K562 (cell line): ENCODE data around the gene ADCY5. TPM values are rescaled to one million over a fixed set of nuclear protein-coding genes. Genes with fewer than 3 reads are reported as not detected.

Experiments used
- ATAC-seq: fragments of 200-7000 bp; cut with Tn5 transposase; 3 replicates; pipeline ENCODE4 v1.9.1; 2020; ENCODE audit warnings: moderate library complexity
- BruUV-seq: library from RNA; stranded (reverse); fragments of 400-500 nt; replicated peaks from 2 replicates; lab custom pipeline; 2021; lab: Mats Ljungman, UMichigan
- CTCF ChIA-PET: fragments of 300-600 bp; formaldehyde crosslinking; extraction: SDS; loops from one replicate; lab custom pipeline; 2021; ENCODE audit warnings: low intra/inter-chr PET ratio; lab: Yijun Ruan, JAX
- POLR2A ChIA-PET: fragments of 300-600, 350-650 bp; sonication (Branson Sonifier 250); formaldehyde crosslinking; extraction: SDS; loops from one replicate; lab custom pipeline; 2021; ENCODE audit warnings: antibody characterized with exemption, inconsistent platforms; lab: Yijun Ruan, JAX
- DNase-seq, 4 experiments: peaks; one replicate each; pipeline versions ENCODE4 v3.0.0 to v3.0.0-alpha.2; 2011 to 2018; ENCODE audit warnings: low spot score in 3 of 4, mixed read lengths in 3 of 4; ENCODE audit errors: extremely low read depth in 1 of 4
- FAIRE-seq: peaks from 2 replicates; lab custom pipeline; 2011; peaks lifted over from hg19 to GRCh38; lab: Jason Lieb, UNC
- H2AFZ ChIP-seq: 2 replicates; pipeline ENCODE4 v1.6.0; 2011; ENCODE audit warnings: low read depth, low read length, control low read depth, inconsistent platforms
- H3K27ac ChIP-seq: fragments of 200-600 bp; 3 replicates; pipeline ENCODE4 v1.8.0; 2011; ENCODE audit warnings: low read depth, mild to moderate bottlenecking, control low read depth, inconsistent platforms, low read length, moderate library complexity, mixed read lengths; ENCODE audit errors: extremely low read depth
- H3K27me3 ChIP-seq, 2 experiments: fragments of 300-600 bp in 1 of 2; 2 replicates in 1 of 2; 3 replicates in 1 of 2; pipeline versions ENCODE4 v1.6.0 to v1.8.0; 2011; ENCODE audit warnings: inconsistent platforms in 2 of 2, low read length in 2 of 2, mild to moderate bottlenecking in 1 of 2, mixed read lengths in 1 of 2, moderate library complexity in 1 of 2; ENCODE audit not compliant: control insufficient read depth in 2 of 2, insufficient read depth in 2 of 2
- H3K36me3 ChIP-seq: fragments of 300-600 bp; 3 replicates; pipeline ENCODE4 v1.8.0; 2011; ENCODE audit warnings: mild to moderate bottlenecking, low read length, inconsistent platforms; ENCODE audit not compliant: control insufficient read depth, insufficient read depth
- H3K4me1 ChIP-seq, 2 experiments: fragments of 200-600 bp in 1 of 2; replicated peaks in 1 of 2; 2 replicates in 1 of 2; 3 replicates in 1 of 2; pipeline versions ENCODE4 v1.5.1 to v1.8.0; 2011; ENCODE audit warnings: inconsistent platforms in 2 of 2, low read length in 2 of 2, mild to moderate bottlenecking in 1 of 2, mixed read lengths in 1 of 2, moderate library complexity in 1 of 2; ENCODE audit not compliant: control insufficient read depth in 2 of 2, insufficient read depth in 2 of 2
- H3K4me2 ChIP-seq: 2 replicates; pipeline ENCODE4 v1.6.1; 2011; ENCODE audit warnings: low read length, control low read depth, inconsistent platforms, mixed read lengths; ENCODE audit not compliant: insufficient read depth
- H3K4me3 ChIP-seq: fragments of 200-600 bp; sonication (generic), shearing (Covaris generic); 2 replicates; pipeline ENCODE4 v1.5.1; 2016; ENCODE audit warnings: control low read depth, inconsistent platforms
- H3K79me2 ChIP-seq: fragments of 200-600 bp; 3 replicates; pipeline ENCODE4 v1.8.0; 2011; ENCODE audit warnings: low read length, inconsistent platforms; ENCODE audit not compliant: control insufficient read depth, insufficient read depth
- H3K9ac ChIP-seq, 2 experiments: 2 replicates each; pipeline versions ENCODE4 v1.6.0 to v1.6.1; 2011; ENCODE audit warnings: low read depth in 2 of 2, low read length in 2 of 2, control low read depth in 1 of 2, inconsistent platforms in 1 of 2, mild to moderate bottlenecking in 1 of 2, mixed read lengths in 1 of 2; ENCODE audit not compliant: insufficient read depth in 1 of 2
- H3K9me1 ChIP-seq: one replicate; pipeline ENCODE4 v1.6.0; 2011; ENCODE audit warnings: inconsistent platforms, mild to moderate bottlenecking, low read length, moderate library complexity; ENCODE audit not compliant: control insufficient read depth, insufficient read depth
- H3K9me3 ChIP-seq: replicated peaks from 2 replicates; pipeline ENCODE4 v1.5.1; 2011; ENCODE audit warnings: low read depth, low read length, inconsistent platforms; ENCODE audit not compliant: control insufficient read depth, insufficient read depth
- H4K20me1 ChIP-seq: replicated peaks from 2 replicates; pipeline ENCODE4 v1.6.1; 2011; ENCODE audit warnings: low read length, inconsistent platforms, mixed read lengths; ENCODE audit not compliant: control insufficient read depth, insufficient read depth
- CEBPB ChIP-seq: fragments of 450-650 bp; IDR thresholded peaks from 2 replicates; pipeline ENCODE4 v1.6.1; 2016; ENCODE audit warnings: missing genetic modification characterization, missing compliant biosample characterization
- CHD2 ChIP-seq: IDR thresholded peaks from 2 replicates; pipeline ENCODE4 v1.6.1; 2011; ENCODE audit warnings: low read depth, low read length
- CHD4 ChIP-seq: fragments of 200-600 bp; sonication (generic); IDR thresholded peaks from 3 replicates; pipeline ENCODE4 v1.6.1; 2012; ENCODE audit warnings: low read depth, mild to moderate bottlenecking, mixed read lengths, low read length, inconsistent platforms; ENCODE audit not compliant: insufficient read depth, insufficient replicate concordance, poor library complexity, severe bottlenecking
- CSDE1 ChIP-seq, 2 experiments: fragments of 450-650 bp; IDR thresholded peaks; 2 replicates each; pipeline ENCODE4 v1.6.1; 2016; ENCODE audit warnings: mild to moderate bottlenecking in 1 of 2
- CUX1 ChIP-seq: fragments of 200-800 bp; sonication (Bioruptor generic); IDR thresholded peaks from 2 replicates; pipeline ENCODE4 v1.6.1; 2016; ENCODE audit warnings: missing genetic modification characterization, missing compliant biosample characterization
- HLTF ChIP-seq: fragments of 450-650 bp; IDR thresholded peaks from 2 replicates; pipeline ENCODE4 v1.6.1; 2016
- KLF10 ChIP-seq: fragments of 250-450 bp; sonication (Bioruptor Pico); IDR thresholded peaks from 2 replicates; pipeline ENCODE4 v1.6.1; 2021; ENCODE audit warnings: matching md5 sums
- NUFIP1 ChIP-seq: fragments of 450-650 bp; IDR thresholded peaks from 2 replicates; pipeline ENCODE4 v1.6.1; 2018; ENCODE audit not compliant: partially characterized antibody
- PHF8 ChIP-seq: fragments of 200-600 bp; sonication (generic); IDR thresholded peaks from 2 replicates; pipeline ENCODE4 v1.6.1; 2012; ENCODE audit warnings: mixed run types, mild to moderate bottlenecking, inconsistent platforms, low read length, moderate library complexity, borderline replicate concordance
- POLR3G ChIP-seq: IDR thresholded peaks from 2 replicates; pipeline ENCODE4 v1.6.1; 2011; ENCODE audit not compliant: insufficient read length, insufficient replicate concordance; ENCODE audit errors: extremely low read depth
- SREBF2 ChIP-seq: sonication (generic); formaldehyde crosslinking; IDR thresholded peaks from 2 replicates; pipeline ENCODE4 v1.4.0; 2020; ENCODE audit warnings: mild to moderate bottlenecking, missing genetic modification reagents
- ZNF143 ChIP-seq: sonication (generic); formaldehyde crosslinking; IDR thresholded peaks from 2 replicates; pipeline ENCODE4 v1.9.0; 2022; ENCODE audit warnings: mild to moderate bottlenecking, missing genetic modification reagents
- ZNF324 ChIP-seq: fragments of 250-450 bp; sonication (Bioruptor Pico); IDR thresholded peaks from 2 replicates; pipeline ENCODE4 v1.4.0; 2020; ENCODE audit warnings: mild to moderate bottlenecking
- WGBS: fragments of 100-300 bp; shearing (Covaris generic); methylation state at CpG from one replicate; pipeline ENCODE4 v1.1.6; 2016; ENCODE audit warnings: low coverage, mixed read lengths; ENCODE audit not compliant: insufficient coverage; ENCODE audit errors: missing lambda C conversion rate; 5-methylcytosine and 5-hydroxymethylcytosine counted together
- in situ Hi-C: fragments of 300-500 bp; cut with MboI; formaldehyde crosslinking; loops from 4 replicates; pipeline ENCODE4 v1.15.0; 2018; ENCODE audit warnings: inconsistent platforms, mixed read lengths
- intact Hi-C: fragments of 100-400 bp; cut with micrococcal nuclease; formaldehyde crosslinking; loops from 2 replicates; pipeline ENCODE4 v1.14.2; 2022
- polyA plus RNA-seq, 8 experiments: library from polyadenylated mRNA; depleted of rRNA in 4 of 8; stranded (reverse) in 5 of 8; unstranded in 3 of 8; fragments of >200 nt; fragmentation: Nextera tagmentation in 2 of 8; fragmentation: Illumina TruSeq in 1 of 8; extraction: Ambion mirVana in 2 of 8; extraction: Trizol in 1 of 8; gene quantifications; 2 replicates each; pipeline versions ENCODE4 v1.2.1 to v1.2.3, GENCODE V29; 2011 to 2014; ENCODE audit warnings: inconsistent platforms in 1 of 8, missing spikeins in 1 of 8
- total RNA-seq, 7 experiments: library from RNA; depleted of rRNA in 6 of 7; stranded (reverse); fragments of >200 nt in 6 of 7; fragmentation: Illumina TruSeq in 2 of 7; extraction: Trizol in 2 of 7; gene quantifications; 2 replicates each; pipeline versions ENCODE4 v1.2.1 to v1.2.3, GENCODE V29; 2011 to 2021; ENCODE audit warnings: low replicate concordance in 1 of 7
- TF ChIP-seq, protein P1 (sequence below): sonication (generic); formaldehyde crosslinking; IDR thresholded peaks from 2 replicates; pipeline ENCODE4 v1.5.0; 2020; ENCODE audit warnings: missing genetic modification reagents

ADCY5 gene
- total and polyA plus RNA-seq, 9 of the 15 experiments (the other 6 are each of a cell fraction or from before 2014, with no cell fraction given), result under 0.01 TPM; not detected in 8

DNA sequence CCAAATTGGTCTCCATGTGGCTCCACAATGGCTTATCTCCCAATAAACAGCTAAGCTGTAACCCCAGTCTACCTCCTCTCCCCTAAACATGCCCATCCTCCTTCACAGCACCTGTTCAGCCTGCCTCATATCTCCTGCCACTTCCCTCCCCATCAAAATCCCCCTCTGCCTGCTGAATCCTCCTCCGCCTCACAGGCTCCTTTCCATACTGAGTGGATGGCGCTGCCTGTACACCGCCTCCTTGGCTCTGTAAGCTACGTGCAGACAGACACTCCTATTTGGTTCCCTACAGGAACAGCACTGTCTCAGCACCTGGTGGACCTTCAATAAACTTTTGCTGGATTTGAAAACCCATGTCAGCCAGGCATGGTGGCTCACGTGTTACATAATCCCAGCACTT is 53.7 kb downstream of the ADCY5 start:
- intact Hi-C loops, result no loop called here
- H3K36me3 ChIP-seq, result no peaks in the 10 kb centered on the region
- H3K79me2 ChIP-seq, result no peaks in the 10 kb centered on the region
- H3K27ac ChIP-seq, result no peak overlapping the region
- H3K4me3 ChIP-seq, result no peak overlapping the region
- TF ChIP-seq ZNF324 (CRISPR knock-in tag) (no peak), KLF10 (CRISPR knock-in tag) (no peak), PHF8 (no peak), SREBF2 (no peak), POLR3G (no peak), NUFIP1 (no peak), CHD4 (no peak), CSDE1 (IDR thresholded peaks at IDR 0.05) (no peak), CEBPB (tag) (no peak), HLTF (no peak), CUX1 (no peak), ZNF143 (CRISPR knock-in tag) (no peak), CHD2 (no peak)
- TF ChIP-seq, protein P1, sequence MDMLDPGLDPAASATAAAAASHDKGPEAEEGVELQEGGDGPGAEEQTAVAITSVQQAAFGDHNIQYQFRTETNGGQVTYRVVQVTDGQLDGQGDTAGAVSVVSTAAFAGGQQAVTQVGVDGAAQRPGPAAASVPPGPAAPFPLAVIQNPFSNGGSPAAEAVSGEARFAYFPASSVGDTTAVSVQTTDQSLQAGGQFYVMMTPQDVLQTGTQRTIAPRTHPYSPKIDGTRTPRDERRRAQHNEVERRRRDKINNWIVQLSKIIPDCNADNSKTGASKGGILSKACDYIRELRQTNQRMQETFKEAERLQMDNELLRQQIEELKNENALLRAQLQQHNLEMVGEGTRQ (CRISPR knock-in tag), result no peak
- H3K9ac ChIP-seq, result no peak overlapping the region
- no peaks in the 10 kb centered on the region for H3K4me1 ChIP-seq
- WGBS, result 0% methylated on average over 4 of the region's 5 CpGs
- no peak for FAIRE-seq
- H3K27me3 ChIP-seq, result peaks cover 0 to 19% of the 10 kb centered on the region in 2 experiments
- in situ Hi-C loops, result no loop called here
- H2AFZ ChIP-seq, result no peak overlapping the region
- ChIA-PET POLR2A (no interaction called here), CTCF (no interaction called here)
- DNase-seq, result no peak
- BruUV-seq, result no TSS peak
- no peaks in the 10 kb centered on the region for H3K9me3 ChIP-seq
- H3K9me1 ChIP-seq, result no peaks in the 10 kb centered on the region
- ATAC-seq, result no peak
- H4K20me1 ChIP-seq, result no peaks in the 10 kb centered on the region
- no peak overlapping the region for H3K4me2 ChIP-seq
